H1 (cell line): ENCODE measurements around the gene EZH1. TPM values are rescaled to one million over a fixed set of nuclear protein-coding genes. Genes with fewer than 3 reads are reported as not detected.
A peak's percentile ranks its signal among the peaks of the same experiment; 100 is the strongest.

Source experiments
- CTCF ChIA-PET: fragments of 300-600 bp; sonication (Branson Sonifier 250); formaldehyde crosslinking; loops from one replicate; lab custom pipeline; 2021; ENCODE audit not compliant: partially characterized antibody; lab: Charles Lee
- POLR2A ChIA-PET: fragments of 300-600 bp; sonication (Branson Sonifier 250); formaldehyde crosslinking; loops from one replicate; lab custom pipeline; 2021; ENCODE audit warnings: inconsistent platforms; ENCODE audit not compliant: partially characterized antibody; lab: Charles Lee
- DNase-seq, 2 experiments: peaks; one replicate each; pipeline versions ENCODE4 v3.0.0 to v3.0.0-alpha.2; 2010 to 2022; ENCODE audit warnings: low spot score in 2 of 2, low read depth in 1 of 2, mixed read lengths in 1 of 2
- FAIRE-seq: peaks from 2 replicates; lab custom pipeline; 2011; peaks lifted over from hg19 to GRCh38; lab: Jason Lieb, UNC
- H2AFZ ChIP-seq: 2 replicates; pipeline ENCODE4 v1.8.1; 2012; ENCODE audit warnings: low read length, inconsistent platforms
- H2AK5ac ChIP-seq: 2 replicates; pipeline ENCODE4 v1.6.1; 2013; ENCODE audit warnings: low read depth, low read length
- H2BK120ac ChIP-seq: replicated peaks from 2 replicates; pipeline ENCODE3; 2013; ENCODE audit warnings: low read depth, low read length, inconsistent platforms
- H2BK12ac ChIP-seq: 2 replicates; pipeline ENCODE4 v1.6.1; 2013; ENCODE audit warnings: low read depth, low read length
- H2BK15ac ChIP-seq: 2 replicates; pipeline ENCODE4 v1.6.1; 2013; ENCODE audit warnings: low read length
- H2BK20ac ChIP-seq: 2 replicates; pipeline ENCODE4 v1.6.1; 2013; ENCODE audit warnings: low read length
- H2BK5ac ChIP-seq: 2 replicates; pipeline ENCODE4 v1.6.1; 2013; ENCODE audit warnings: low read depth, low read length
- H3K14ac ChIP-seq: 2 replicates; pipeline ENCODE4 v1.6.1; 2013; ENCODE audit warnings: inconsistent platforms; ENCODE audit not compliant: insufficient read length
- H3K18ac ChIP-seq: 2 replicates; pipeline ENCODE4 v1.6.1; 2013; ENCODE audit warnings: low read length; ENCODE audit errors: extremely low read depth
- H3K23ac ChIP-seq: 2 replicates; pipeline ENCODE4 v1.6.1; 2013; ENCODE audit warnings: inconsistent platforms; ENCODE audit not compliant: insufficient read length
- H3K23me2 ChIP-seq: 2 replicates; pipeline ENCODE4 v1.6.1; 2013; ENCODE audit warnings: low read depth, low read length
- H3K27ac ChIP-seq: 2 replicates; pipeline ENCODE4 v1.6.1; 2011; ENCODE audit warnings: low read depth, low read length, inconsistent platforms
- H3K27me3 ChIP-seq, 4 experiments: replicated peaks in 1 of 4; 1 replicate in 1 of 4; 2 replicates in 3 of 4; pipeline versions ENCODE4 v1.6.1 to v1.8.1; 2011 to 2013; ENCODE audit warnings: low read length in 3 of 4, mild to moderate bottlenecking in 3 of 4, inconsistent platforms in 2 of 4, mixed read lengths in 2 of 4, moderate library complexity in 1 of 4; ENCODE audit not compliant: control insufficient read depth in 3 of 4, insufficient read depth in 3 of 4; ENCODE audit errors: extremely low read depth in 1 of 4
- H3K36me3 ChIP-seq, 4 experiments: 2 replicates each; pipeline versions ENCODE4 v1.6.1 to v1.8.1; 2011 to 2013; ENCODE audit warnings: mild to moderate bottlenecking in 4 of 4, low read length in 3 of 4, moderate library complexity in 2 of 4, control low read depth in 1 of 4, inconsistent platforms in 1 of 4; ENCODE audit not compliant: insufficient read depth in 4 of 4, control insufficient read depth in 2 of 4
- H3K4ac ChIP-seq: replicated peaks from 2 replicates; pipeline ENCODE3; 2013; ENCODE audit warnings: low read length, low read depth, mixed read lengths, inconsistent platforms; ENCODE audit not compliant: insufficient read length
- H3K4me1 ChIP-seq, 4 experiments: replicated peaks in 1 of 4; 1 replicate in 1 of 4; 2 replicates in 3 of 4; pipeline versions ENCODE4 v1.6.1 to v1.8.1; 2011 to 2013; ENCODE audit warnings: low read length in 3 of 4, inconsistent platforms in 2 of 4, mixed read lengths in 1 of 4; ENCODE audit not compliant: insufficient read depth in 4 of 4, control insufficient read depth in 3 of 4
- H3K4me2 ChIP-seq, 2 experiments: 2 replicates each; pipeline versions ENCODE4 v1.6.1 to v1.8.1; 2011 to 2013; ENCODE audit warnings: low read depth in 2 of 2, low read length in 2 of 2, control low read depth in 1 of 2, inconsistent platforms in 1 of 2, mild to moderate bottlenecking in 1 of 2; ENCODE audit not compliant: insufficient read depth in 1 of 2
- H3K4me3 ChIP-seq, 4 experiments: fragments of 200-600, 300-600 bp in 1 of 4; sonication (generic), shearing (Covaris generic), sonication (Bioruptor Twin) in 1 of 4; 2 replicates each; pipeline versions ENCODE4 v1.5.1 to v1.8.1; 2011 to 2016; ENCODE audit warnings: low read length in 4 of 4, low read depth in 3 of 4, control low read depth in 2 of 4, inconsistent platforms in 2 of 4, mild to moderate bottlenecking in 2 of 4, mixed read lengths in 1 of 4, moderate library complexity in 1 of 4; ENCODE audit not compliant: insufficient read depth in 2 of 4; ENCODE audit errors: extremely low read depth in 1 of 4
- H3K56ac ChIP-seq: replicated peaks from 2 replicates; pipeline ENCODE3; 2013; ENCODE audit warnings: low read depth, mild to moderate bottlenecking, mixed read lengths, low read length, inconsistent platforms; ENCODE audit not compliant: insufficient read length
- H3K79me1 ChIP-seq: 2 replicates; pipeline ENCODE4 v1.6.1; 2013; ENCODE audit warnings: low read depth, low read length, control low read depth
- H3K79me2 ChIP-seq, 2 experiments: 2 replicates each; pipeline versions ENCODE4 v1.6.1 to v1.8.1; 2012 to 2013; ENCODE audit warnings: low read length in 2 of 2, mild to moderate bottlenecking in 2 of 2, inconsistent platforms in 1 of 2; ENCODE audit not compliant: insufficient read depth in 2 of 2, control insufficient read depth in 1 of 2
- H3K9ac ChIP-seq, 4 experiments: replicated peaks in 1 of 4; 1 replicate in 1 of 4; 2 replicates in 3 of 4; pipeline versions ENCODE4 v1.6.1 to v1.8.1; 2011 to 2013; ENCODE audit warnings: low read depth in 3 of 4, low read length in 3 of 4, control low read depth in 2 of 4, mild to moderate bottlenecking in 2 of 4, moderate library complexity in 2 of 4, inconsistent platforms in 1 of 4; ENCODE audit errors: extremely low read depth in 1 of 4
- H3K9me3 ChIP-seq, 2 experiments: 2 replicates each; pipeline versions ENCODE4 v1.6.1 to v1.8.1; 2012 to 2013; ENCODE audit warnings: mild to moderate bottlenecking in 2 of 2, moderate library complexity in 2 of 2, control low read depth in 1 of 2, inconsistent platforms in 1 of 2, low read depth in 1 of 2, low read length in 1 of 2, mixed read lengths in 1 of 2; ENCODE audit not compliant: insufficient read depth in 2 of 2
- H4K20me1 ChIP-seq, 2 experiments: replicated peaks in 1 of 2; 2 replicates each; pipeline versions ENCODE3 to v1.8.1; 2011 to 2013; ENCODE audit warnings: inconsistent platforms in 2 of 2, low read length in 2 of 2, mild to moderate bottlenecking in 1 of 2; ENCODE audit not compliant: insufficient read depth in 2 of 2, control insufficient read depth in 1 of 2
- H4K5ac ChIP-seq: 2 replicates; pipeline ENCODE4 v1.6.1; 2013; ENCODE audit warnings: low read length, low read depth, mixed read lengths, inconsistent platforms; ENCODE audit not compliant: insufficient read length
- H4K8ac ChIP-seq: 2 replicates; pipeline ENCODE4 v1.8.0; 2013; ENCODE audit warnings: mild to moderate bottlenecking, moderate library complexity, low read length, inconsistent platforms; ENCODE audit not compliant: insufficient read depth; ENCODE audit errors: extremely low read depth
- H4K91ac ChIP-seq: replicated peaks from 2 replicates; pipeline ENCODE3; 2013; ENCODE audit warnings: low read length, mixed read lengths, inconsistent platforms; ENCODE audit not compliant: insufficient read length
- BCL11A ChIP-seq, 2 experiments: IDR thresholded peaks; one replicate each; pipeline ENCODE4 v1.6.1; 2011; ENCODE audit warnings: low read depth in 2 of 2, low read length in 2 of 2, mild to moderate bottlenecking in 2 of 2
- CBX5 ChIP-seq: fragments of 300-800, 300-1000 bp; sonication (generic); IDR thresholded peaks from 2 replicates; pipeline ENCODE4 v1.7.1; 2016; ENCODE audit warnings: antibody characterized with exemption, low read length, low read depth
- KDM1A ChIP-seq: fragments of 200-600, 300-600 bp; sonication (generic); IDR thresholded peaks from 2 replicates; pipeline ENCODE4 v1.7.1; 2016; ENCODE audit warnings: mild to moderate bottlenecking, low read length, borderline replicate concordance
- SIRT6 ChIP-seq: IDR thresholded peaks from one replicate; pipeline ENCODE4 v1.7.1; 2012; ENCODE audit warnings: low read length, inconsistent platforms
- WGBS, 2 experiments: shearing (Covaris generic) in 1 of 2; methylation state at CpG; one replicate each; pipeline versions ENCODE4 v1.1.6 to v1.1.7; 2013 to 2015; ENCODE audit warnings: low lambda C conversion rate in 2 of 2, mixed read lengths in 2 of 2, inconsistent platforms in 1 of 2, low coverage in 1 of 2, missing lambda C conversion rate in 1 of 2; ENCODE audit not compliant: insufficient replicate concordance in 2 of 2, insufficient coverage in 1 of 2, insufficient read length in 1 of 2; ENCODE audit errors: extremely low coverage in 1 of 2, missing lambda C conversion rate in 1 of 2; 5-methylcytosine and 5-hydroxymethylcytosine counted together
- polyA plus RNA-seq, 7 experiments: library from polyadenylated mRNA; depleted of rRNA in 3 of 7; stranded (reverse) in 5 of 7; unstranded in 2 of 7; fragments of >200 nt in 5 of 7; fragments of 200-250 nt in 2 of 7; gene quantifications; 1 replicate in 5 of 7; 2 replicates in 1 of 7; 4 replicates in 1 of 7; pipeline versions ENCODE4 v1.2.1 to v1.2.3, GENCODE V29; 2011 to 2013; ENCODE audit warnings: missing spikeins in 2 of 7, mixed read lengths in 2 of 7
- total RNA-seq: library from RNA; stranded (reverse); fragmentation: NEBNext Ultra II Directional; extraction: Animal tissue kit (Norgen Biotek cat#: 25700); gene quantifications from 2 replicates; pipeline ENCODE4 v1.2.1, GENCODE V29; 2021
- TF ChIP-seq, protein P1 (sequence below), 3 experiments: IDR thresholded peaks; 1 replicate in 2 of 3; 2 replicates in 1 of 3; pipeline versions ENCODE4 v1.5.1 to v1.6.1; 2011; ENCODE audit warnings: low read length in 3 of 3, mild to moderate bottlenecking in 3 of 3, inconsistent platforms in 2 of 3, low read depth in 1 of 3, moderate library complexity in 1 of 3; ENCODE audit not compliant: insufficient read depth in 1 of 3; ENCODE audit errors: control extremely low read depth in 1 of 3

Gene EZH1
- total and polyA plus RNA-seq, 2 of the 8 experiments (the other 6 are each of a cell fraction or from before 2014, with no cell fraction given): 17.4 to 20.8 TPM

DNA sequence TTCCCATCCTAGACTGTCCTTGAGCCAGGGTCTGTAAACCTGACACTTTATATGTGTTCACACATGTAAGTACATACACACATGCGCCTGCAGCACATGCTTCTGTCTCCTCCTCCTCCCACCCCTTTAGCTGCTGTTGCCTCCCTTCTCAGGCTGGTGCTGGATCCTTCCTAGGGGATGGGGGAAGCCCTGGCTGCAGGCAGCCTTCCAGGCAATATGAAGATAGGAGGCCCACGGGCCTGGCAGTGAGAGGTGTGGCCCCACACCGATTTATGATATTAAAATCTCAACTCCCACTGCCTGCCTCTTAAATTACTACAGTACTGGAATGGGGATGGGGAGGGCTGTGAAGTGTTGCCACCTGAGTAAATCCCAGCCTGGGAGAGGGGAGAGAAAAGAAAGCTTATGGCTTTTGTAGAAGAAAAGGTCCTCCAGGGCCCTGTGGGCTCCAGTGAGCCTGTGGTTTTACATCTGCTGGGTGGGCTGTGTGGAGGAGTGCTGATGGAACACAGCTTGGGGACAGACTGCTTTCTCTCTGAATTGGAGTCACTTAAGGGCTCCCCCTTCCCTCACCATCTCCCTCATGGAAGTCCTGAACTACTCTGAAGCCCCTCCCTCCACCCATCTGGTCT lies 34.6 kb upstream of the EZH1 start:
- DNase-seq: no peak
- Histone ChIP-seq H2BK20ac (no peak overlapping the region), H3K4me3 (peak overlapping the region in 2 of 4 experiments; percentile 53 to 76; a peak in 3 of 8 replicates), H3K23ac (no peak overlapping the region), H2BK15ac (no peak overlapping the region), H3K4ac (no peak overlapping the region), H4K8ac (no peak overlapping the region), H3K36me3 (peaks cover 7 to 23% (median 14%) of the 10 kb centered on the region in 4 experiments; a peak in 6 of 8 replicates), H2BK5ac (no peak overlapping the region; the same call in 1 of the 2 replicates), H2AK5ac (no peak overlapping the region), H2BK12ac (no peak overlapping the region), H3K27me3 (peaks cover 6 to 23% (median 19%) of the 10 kb centered on the region in 4 experiments), H3K9me3 (no peaks in the 10 kb centered on the region), H3K14ac (no peak overlapping the region), H3K4me2 (peak overlapping the region; percentile 92 to 99), H4K91ac (no peak overlapping the region), H2AFZ (no peak overlapping the region), H3K18ac (no peak overlapping the region; the same call in 1 of the 2 replicates), H3K23me2 (peaks cover 11% of the 10 kb centered on the region), H3K27ac (no peak overlapping the region), H3K79me1 (no peaks in the 10 kb centered on the region), H4K5ac (no peak overlapping the region), H3K9ac (no peak overlapping the region), H4K20me1 (no peaks in the 10 kb centered on the region), H2BK120ac (no peak overlapping the region), H3K4me1 (peaks cover 0 to 14% (median 8%) of the 10 kb centered on the region in 4 experiments; a peak in 6 of 7 replicates), H3K79me2 (no peaks in the 10 kb centered on the region), H3K56ac (no peak overlapping the region)
- ChIA-PET CTCF (interaction anchor here (1.0 to 2.1 kb wide), 2 partner anchors 16 to 19 kb away, joined by 3 to 5 read pairs; partner anchors contain the start of genes CNTD1 and COA3), POLR2A (interaction anchor here (0.7 to 2.1 kb wide), 6 partner anchors 9 to 99 kb away, joined by 3 to 8 read pairs (median 4); no protein-coding TSS in a partner anchor)
- FAIRE-seq: no peak
- WGBS, 2 experiments: 82% methylated on average over 3 of the region's 3 CpGs; no CpG with 5 or more reads in 1 of the 2 experiments
- TF ChIP-seq CBX5: no peak
- TF ChIP-seq BCL11A (IDR thresholded peaks at IDR 0.05; ENCODE audit: low read depth in 2 of 2, low read length in 2 of 2): no peak
- TF ChIP-seq, protein P1, sequence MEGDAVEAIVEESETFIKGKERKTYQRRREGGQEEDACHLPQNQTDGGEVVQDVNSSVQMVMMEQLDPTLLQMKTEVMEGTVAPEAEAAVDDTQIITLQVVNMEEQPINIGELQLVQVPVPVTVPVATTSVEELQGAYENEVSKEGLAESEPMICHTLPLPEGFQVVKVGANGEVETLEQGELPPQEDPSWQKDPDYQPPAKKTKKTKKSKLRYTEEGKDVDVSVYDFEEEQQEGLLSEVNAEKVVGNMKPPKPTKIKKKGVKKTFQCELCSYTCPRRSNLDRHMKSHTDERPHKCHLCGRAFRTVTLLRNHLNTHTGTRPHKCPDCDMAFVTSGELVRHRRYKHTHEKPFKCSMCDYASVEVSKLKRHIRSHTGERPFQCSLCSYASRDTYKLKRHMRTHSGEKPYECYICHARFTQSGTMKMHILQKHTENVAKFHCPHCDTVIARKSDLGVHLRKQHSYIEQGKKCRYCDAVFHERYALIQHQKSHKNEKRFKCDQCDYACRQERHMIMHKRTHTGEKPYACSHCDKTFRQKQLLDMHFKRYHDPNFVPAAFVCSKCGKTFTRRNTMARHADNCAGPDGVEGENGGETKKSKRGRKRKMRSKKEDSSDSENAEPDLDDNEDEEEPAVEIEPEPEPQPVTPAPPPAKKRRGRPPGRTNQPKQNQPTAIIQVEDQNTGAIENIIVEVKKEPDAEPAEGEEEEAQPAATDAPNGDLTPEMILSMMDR (IDR thresholded peaks at IDR 0.05; ENCODE audit: control extremely low read depth in 1 of 3, insufficient read depth in 1 of 3, low read depth in 1 of 3, low read length in 3 of 3): no peak
- TF ChIP-seq SIRT6: no peak
- TF ChIP-seq KDM1A: no peak
